OCI-LY1 (cell line): ENCODE results near the gene CSNK1A1.
"Not testable (repeated sequence)": the region's sequence is repeated elsewhere in the genome, so short reads cannot be mapped to it uniquely, and the experiment has no call there.

Experiments
- H2AFZ ChIP-seq: fragments of 200-600 bp; sonication (generic), shearing (Covaris generic); 2 replicates; pipeline ENCODE4 v1.6.0; 2014; ENCODE audit warnings: antibody characterized with exemption, mild to moderate bottlenecking, low read length
- H3F3A ChIP-seq: fragments of 200-600 bp; sonication (generic), shearing (Covaris generic); 2 replicates; pipeline ENCODE4 v1.6.0; 2014; ENCODE audit warnings: mild to moderate bottlenecking, antibody characterized with exemption, low read length, moderate library complexity; ENCODE audit not compliant: insufficient read depth
- H3K27ac ChIP-seq: fragments of 200-600 bp; sonication (generic); 2 replicates; pipeline ENCODE4 v1.5.1; 2014; ENCODE audit warnings: low read length, mixed run types, mild to moderate bottlenecking, low read depth; ENCODE audit not compliant: poor library complexity, severe bottlenecking
- H3K27me3 ChIP-seq: fragments of 200-600 bp; sonication (generic); 2 replicates; pipeline ENCODE4 v1.6.0; 2014; ENCODE audit warnings: antibody characterized with exemption, mild to moderate bottlenecking, low read length, moderate library complexity; ENCODE audit not compliant: insufficient read depth
- H3K36me3 ChIP-seq: fragments of 200-600 bp; sonication (generic); 2 replicates; pipeline ENCODE4 v1.6.1; 2014; ENCODE audit warnings: mild to moderate bottlenecking, antibody characterized with exemption, low read length, moderate library complexity, mixed read lengths; ENCODE audit not compliant: insufficient read depth
- H3K4me1 ChIP-seq: fragments of 200-600 bp; sonication (generic); 2 replicates; pipeline ENCODE4 v1.5.1; 2014; ENCODE audit warnings: mild to moderate bottlenecking, low read length, moderate library complexity; ENCODE audit not compliant: insufficient read depth, severe bottlenecking
- H3K4me2 ChIP-seq: fragments of 200-600 bp; sonication (generic), shearing (Covaris generic); 2 replicates; pipeline ENCODE4 v1.6.1; 2014; ENCODE audit warnings: low read length
- H3K4me3 ChIP-seq: fragments of 200-600 bp; sonication (generic); 2 replicates; pipeline ENCODE4 v1.5.1; 2014; ENCODE audit warnings: low read length, low read depth, mild to moderate bottlenecking, mixed read lengths; ENCODE audit not compliant: poor library complexity, severe bottlenecking
- H3K79me2 ChIP-seq: fragments of 200-600 bp; shearing (Covaris generic); 2 replicates; pipeline ENCODE4 v1.6.1; 2016; ENCODE audit warnings: mixed run types, low read length, mixed read lengths; ENCODE audit not compliant: insufficient read depth
- H3K9ac ChIP-seq: fragments of 200-600 bp; sonication (generic), shearing (Covaris generic); 2 replicates; pipeline ENCODE4 v1.6.1; 2014; ENCODE audit warnings: mild to moderate bottlenecking, low read length, mixed read lengths
- H3K9me2 ChIP-seq: fragments of 200-600 bp; sonication (generic), shearing (Covaris generic); 2 replicates; pipeline ENCODE4 v1.6.1; 2014; ENCODE audit warnings: low read depth, mild to moderate bottlenecking, low read length, mixed read lengths
- H3K9me3 ChIP-seq: fragments of 200-600 bp; shearing (Covaris generic); 2 replicates; pipeline ENCODE4 v1.6.1; 2014; ENCODE audit warnings: low read length, mixed read lengths
- H4K20me1 ChIP-seq: fragments of 200-600 bp; sonication (generic), shearing (Covaris generic); 2 replicates; pipeline ENCODE4 v1.6.0; 2016; ENCODE audit warnings: mild to moderate bottlenecking, low read length; ENCODE audit not compliant: insufficient read depth
- CTCF ChIP-seq: fragments of 200-600 bp; sonication (generic), shearing (Covaris generic); IDR thresholded peaks from 2 replicates; pipeline ENCODE4 v1.5.1; 2017; ENCODE audit warnings: mild to moderate bottlenecking, antibody characterized with exemption, low read length, moderate library complexity, mixed read lengths
- EZH2 ChIP-seq: fragments of 200-600 bp; sonication (generic), shearing (Covaris generic); IDR thresholded peaks from 2 replicates; pipeline ENCODE4 v1.8.0; 2017; ENCODE audit warnings: borderline replicate concordance, mixed run types, mild to moderate bottlenecking, antibody characterized with exemption, low read length, moderate library complexity, mixed read lengths

The CSNK1A1 gene

GRCh38 chr5:149567226-149567625 lies 16.0 kb upstream of the CSNK1A1 start:
- no peaks in the 10 kb centered on the region for H4K20me1 ChIP-seq
- TF ChIP-seq EZH2 = no peak
- TF ChIP-seq CTCF = no peak

GRCh38 chr5:149564542-149565140 lies 13.4 kb upstream of the CSNK1A1 start:
- H3F3A ChIP-seq, H3K4me1 ChIP-seq, H3K27ac ChIP-seq, H3K36me3 ChIP-seq, H3K9ac ChIP-seq, H2AFZ ChIP-seq, H3K27me3 ChIP-seq, H3K9me2 ChIP-seq, H4K20me1 ChIP-seq, H3K4me3 ChIP-seq, H3K9me3 ChIP-seq, H3K79me2 ChIP-seq, H3K4me2 ChIP-seq: not testable (repeated sequence)
- TF ChIP-seq CTCF = peak; percentile 66

More at GRCh38 chr5:149567226-149567625, 16.0 kb upstream of the CSNK1A1 start:
- no peaks in the 10 kb centered on the region for H3K36me3 ChIP-seq
- H3K4me2 ChIP-seq = no peak overlapping the region
- no peak overlapping the region for H2AFZ ChIP-seq
- H3F3A ChIP-seq = no peaks in the 10 kb centered on the region
- no peak overlapping the region for H3K4me3 ChIP-seq
- H3K79me2 ChIP-seq = no peaks in the 10 kb centered on the region
- no peak overlapping the region for H3K27ac ChIP-seq
- H3K9me2 ChIP-seq = no peaks in the 10 kb centered on the region
- H3K9ac ChIP-seq = no peak overlapping the region
- no peaks in the 10 kb centered on the region for H3K27me3 ChIP-seq
- H3K9me3 ChIP-seq = no peaks in the 10 kb centered on the region
- no peaks in the 10 kb centered on the region for H3K4me1 ChIP-seq

GRCh38 chr5:149563466-149563865 lies 12.2 kb upstream of the CSNK1A1 start:
- no peak overlapping the region for H3K4me3 ChIP-seq
- no peaks in the 10 kb centered on the region for H3K79me2 ChIP-seq
- no peak overlapping the region for H3K27ac ChIP-seq
- no peak overlapping the region for H3K9ac ChIP-seq
- no peak overlapping the region for H3K4me2 ChIP-seq
- H3K36me3 ChIP-seq = no peaks in the 10 kb centered on the region
- TF ChIP-seq CTCF = no peak
- no peak for TF ChIP-seq EZH2
- no peaks in the 10 kb centered on the region for H3K9me3 ChIP-seq
- H3K27me3 ChIP-seq = no peaks in the 10 kb centered on the region
- no peaks in the 10 kb centered on the region for H3F3A ChIP-seq
- H3K4me1 ChIP-seq = no peaks in the 10 kb centered on the region
- no peak overlapping the region for H2AFZ ChIP-seq
- H4K20me1 ChIP-seq = no peaks in the 10 kb centered on the region
- H3K9me2 ChIP-seq = no peaks in the 10 kb centered on the region
